ENCODE results near the gene UIMC1. TPM values are rescaled to one million over a fixed set of nuclear protein-coding genes. Genes with fewer than 3 reads are reported as not detected.

Gene UIMC1
- total RNA-seq, 1 donor from 2014 or later = 72.5 TPM

GRCh38 chr5:177015156-177015555 lies 8.6 kb upstream of the UIMC1 start:
- H3K27me3 Mint-ChIP-seq = no peaks in the 10 kb centered on the region
- H3K4me1 Mint-ChIP-seq = no peaks in the 10 kb centered on the region
- POLR2A ChIA-PET = no interaction called here
- no peak overlapping the region for H3K27ac Mint-ChIP-seq
- CTCF ChIA-PET = no interaction called here
- DNase-seq (no peak), ATAC-seq (ENCODE audit: low read depth) (no peak)
- intact Hi-C loops (cut with micrococcal nuclease) = no loop called here
- TF ChIP-seq CTCF (IDR thresholded peaks at IDR 0.05) = no peak
- H3K9me3 Mint-ChIP-seq = no peaks in the 10 kb centered on the region
- H3K4me3 Mint-ChIP-seq = no peak overlapping the region
- no peaks in the 10 kb centered on the region for H3K36me3 Mint-ChIP-seq (ENCODE audit: low read depth)

GRCh38 chr5:177010153-177010552 lies 3.6 kb upstream of the UIMC1 start:
- CTCF ChIA-PET = no interaction called here
- intact Hi-C loops (cut with micrococcal nuclease) = no loop called here
- peaks cover 9% of the 10 kb centered on the region for H3K4me1 Mint-ChIP-seq

GRCh38 chr5:177008716-177009115 lies 2.1 kb upstream of the UIMC1 start:
- H3K4me1 Mint-ChIP-seq = peaks cover 24% of the 10 kb centered on the region
- CTCF ChIA-PET = no interaction called here
- POLR2A ChIA-PET = no interaction called here
- H3K36me3 Mint-ChIP-seq (ENCODE audit: low read depth) = peaks cover 8% of the 10 kb centered on the region
- no peak overlapping the region for H3K4me3 Mint-ChIP-seq
- ATAC-seq (ENCODE audit: low read depth) (no peak), DNase-seq (no peak)
- H3K27ac Mint-ChIP-seq = no peak overlapping the region
- intact Hi-C loops (cut with micrococcal nuclease) = loop anchor here (5.0 kb wide), 3 partner anchors 64 to 294 kb away; partner anchors contain the start of genes FGFR4, PRELID1 and RAB24
- no peaks in the 10 kb centered on the region for H3K27me3 Mint-ChIP-seq
- H3K9me3 Mint-ChIP-seq = peaks cover 3% of the 10 kb centered on the region
- no peak for TF ChIP-seq CTCF (IDR thresholded peaks at IDR 0.05)

More at GRCh38 chr5:177010153-177010552, 3.6 kb upstream of the UIMC1 start:
- DNase-seq (no peak), ATAC-seq (ENCODE audit: low read depth) (no peak)
- Mint-ChIP-seq H3K27me3 (no peaks in the 10 kb centered on the region), H3K4me3 (no peak overlapping the region), H3K9me3 (peaks cover 3% of the 10 kb centered on the region), H3K27ac (no peak overlapping the region), H3K36me3 (ENCODE audit: low read depth) (peaks cover 8% of the 10 kb centered on the region)
- TF ChIP-seq CTCF (IDR thresholded peaks at IDR 0.05) = no peak
- POLR2A ChIA-PET = no interaction called here

DNA sequence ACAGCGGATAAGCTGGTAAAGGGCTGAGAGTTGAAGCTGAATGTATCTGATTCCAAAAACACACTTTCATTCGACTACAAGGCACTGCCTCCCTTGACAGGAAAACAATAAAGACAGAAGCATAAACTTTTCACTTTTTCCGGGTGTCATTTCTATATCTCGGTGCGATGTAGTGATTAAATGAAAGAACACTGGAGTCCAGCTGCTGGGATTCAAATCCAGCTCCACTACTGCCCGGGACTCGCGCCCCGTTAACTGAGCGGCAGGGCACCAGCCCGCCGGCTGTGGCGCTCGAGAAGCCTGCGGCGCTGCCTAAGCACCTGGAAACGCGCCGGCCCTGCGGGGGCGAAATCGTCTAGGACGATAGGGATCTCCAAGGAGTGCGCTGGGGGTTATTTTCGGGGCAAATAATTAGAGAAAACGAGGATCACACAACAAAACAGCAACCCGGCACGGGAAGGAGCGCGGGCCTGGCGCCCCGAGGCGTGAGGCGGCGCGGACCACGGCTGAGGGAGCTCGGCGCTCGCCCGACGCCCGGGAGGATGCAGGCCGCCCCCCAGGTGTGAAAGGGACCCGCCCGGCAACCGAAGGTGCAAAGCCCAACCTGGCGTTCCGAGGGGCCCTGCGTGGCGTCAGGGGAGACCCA lies 837 bp downstream of the UIMC1 start:
- Mint-ChIP-seq H3K36me3 (ENCODE audit: low read depth) (peaks cover 13% of the 10 kb centered on the region), H3K4me1 (peaks cover 36% of the 10 kb centered on the region), H3K9me3 (peaks cover 3% of the 10 kb centered on the region), H3K27me3 (no peaks in the 10 kb centered on the region), H3K27ac (peak overlapping the region; percentile 95), H3K4me3 (peak overlapping the region; percentile 93)
- CTCF ChIA-PET = interaction anchor here (0.5 to 1.8 kb wide), 4 partner anchors 13 to 142 kb away, joined by 3 to 6 read pairs (median 4); partner anchors contain the start of gene ZNF346
- DNase-seq (no peak), ATAC-seq (ENCODE audit: low read depth) (peak; percentile 32)
- no peak for TF ChIP-seq CTCF (IDR thresholded peaks at IDR 0.05)
- intact Hi-C loops (cut with micrococcal nuclease) = loop anchor here (1.0 to 5.0 kb wide), 7 partner anchors 9 to 469 kb away; partner anchors contain the start of genes FGFR4, NSD1, PRELID1 and RAB24
- POLR2A ChIA-PET = interaction anchor here (0.5 to 4.0 kb wide), 12 partner anchors 10 to 682 kb away, joined by 3 to 30 read pairs (median 4); partner anchors contain the start of genes NSD1, TSPAN17 and ZNF346

DNA sequence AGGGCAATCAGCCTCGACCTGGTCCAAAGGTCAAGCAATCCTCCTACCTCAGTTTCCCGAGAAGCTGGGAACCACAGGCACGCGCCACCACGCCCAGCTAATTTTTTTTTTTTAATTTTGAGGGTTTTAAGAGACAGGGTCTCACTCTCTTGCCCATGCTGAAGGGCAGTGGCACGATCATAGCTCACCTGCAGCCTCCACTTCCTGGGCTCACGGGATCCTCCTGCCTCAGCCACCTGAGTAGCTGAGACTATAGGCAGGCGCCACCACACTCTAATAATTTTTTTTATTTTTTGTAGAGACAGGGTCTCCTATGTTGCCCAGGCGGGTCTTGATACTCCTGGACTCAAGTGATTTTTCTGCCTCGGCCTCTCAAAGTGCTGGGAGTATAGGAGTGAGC lies 1.6 kb downstream of the UIMC1 start:
- Mint-ChIP-seq H3K9me3 (peaks cover 3% of the 10 kb centered on the region), H3K36me3 (ENCODE audit: low read depth) (peaks cover 16% of the 10 kb centered on the region), H3K4me1 (peaks cover 36% of the 10 kb centered on the region), H3K27me3 (no peaks in the 10 kb centered on the region), H3K27ac (peak overlapping the region; percentile 95), H3K4me3 (peak overlapping the region; percentile 93)
- DNase-seq (no peak), ATAC-seq (ENCODE audit: low read depth) (no peak)
- ChIA-PET POLR2A (interaction anchor here (0.9 to 4.0 kb wide), 9 partner anchors 9 to 358 kb away, joined by 3 to 30 read pairs (median 4); partner anchors contain the start of genes NSD1, TSPAN17 and ZNF346), CTCF (interaction anchor here (0.5 to 1.8 kb wide), 4 partner anchors 12 to 143 kb away, joined by 3 to 6 read pairs (median 4); partner anchors contain the start of gene ZNF346)
- intact Hi-C loops (cut with micrococcal nuclease) = loop anchor here (5.0 kb wide), 3 partner anchors 67 to 297 kb away; partner anchors contain the start of genes FGFR4, PRELID1 and RAB24
- no peak for TF ChIP-seq CTCF (IDR thresholded peaks at IDR 0.05)

Data from activated B cell treated with CpG ODN at 0.5 μM for 24 hours (primary cell).